ENCODE results near the gene FREY1.

- TF ChIP-seq CTCF (IDR thresholded peaks at IDR 0.05): no peak
- no peak for TF ChIP-seq POLR2AphosphoS5 (IDR thresholded peaks at IDR 0.05; ENCODE audit: low read depth, low read length)
- TF ChIP-seq REST (IDR thresholded peaks at IDR 0.05; ENCODE audit: insufficient read depth in 1 of 2, low read depth in 2 of 2, low read length in 1 of 2): no peak
Measured at GRCh38 chr11:45913942-45914635, 7.0 kb upstream of the FREY1 start.
